NB4 (cell line): ENCODE measurements around the gene MAPRE2.

Experiments
- DNase-seq: peaks from one replicate; pipeline ENCODE4 v3.0.0; 2010; ENCODE audit warnings: low read depth
- H3K4me3 ChIP-seq: one replicate; pipeline ENCODE4 v1.5.1; 2011; ENCODE audit warnings: mild to moderate bottlenecking, low read depth, low read length, moderate library complexity
- MYC ChIP-seq: IDR thresholded peaks from 2 replicates; pipeline ENCODE4 v1.6.1; 2011; ENCODE audit warnings: low read depth, low read length
- POLR2A ChIP-seq: IDR thresholded peaks from 2 replicates; pipeline ENCODE4 v1.6.1; 2011; ENCODE audit warnings: mild to moderate bottlenecking; ENCODE audit not compliant: insufficient read length; ENCODE audit errors: extremely low read depth
- TF ChIP-seq, protein P1 (sequence below): IDR thresholded peaks from 2 replicates; pipeline ENCODE4 v1.6.1; 2011; ENCODE audit warnings: low read depth, low read length
- TF ChIP-seq, protein P2 (sequence below): IDR thresholded peaks from one replicate; pipeline ENCODE4 v1.5.1; 2012; ENCODE audit warnings: low read depth, low read length

Gene MAPRE2

DNA sequence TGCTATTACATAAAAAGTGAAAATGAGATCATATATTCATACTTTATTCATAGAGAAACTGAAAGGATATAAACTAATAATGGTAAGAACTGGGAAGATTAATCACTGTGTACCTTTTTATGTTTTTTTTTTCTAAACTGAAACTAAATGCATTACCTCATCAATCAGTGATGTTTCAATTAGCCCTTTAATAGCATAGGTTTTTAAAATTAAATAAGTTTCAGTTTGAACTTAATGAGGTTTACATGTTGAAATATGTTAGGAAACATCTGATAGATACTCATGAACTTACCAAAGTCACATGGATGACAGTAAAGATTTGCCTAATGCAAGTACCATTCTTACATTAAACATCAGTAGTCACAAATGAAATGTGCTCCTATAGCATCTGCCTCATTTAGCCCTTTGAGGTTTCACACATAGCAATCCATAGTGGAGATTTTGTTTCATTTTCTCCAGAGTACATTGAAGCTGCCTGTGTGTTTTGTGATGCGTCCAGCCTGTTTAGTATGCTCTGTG lies 8.9 kb downstream of the MAPRE2 start:
- peak; percentile 13 for DNase-seq
- no peak overlapping the region for H3K4me3 ChIP-seq
- TF ChIP-seq MYC (no peak), POLR2A (no peak)
- TF ChIP-seq, protein P1, sequence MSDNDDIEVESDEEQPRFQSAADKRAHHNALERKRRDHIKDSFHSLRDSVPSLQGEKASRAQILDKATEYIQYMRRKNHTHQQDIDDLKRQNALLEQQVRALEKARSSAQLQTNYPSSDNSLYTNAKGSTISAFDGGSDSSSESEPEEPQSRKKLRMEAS = no peak
- TF ChIP-seq, protein P2, sequence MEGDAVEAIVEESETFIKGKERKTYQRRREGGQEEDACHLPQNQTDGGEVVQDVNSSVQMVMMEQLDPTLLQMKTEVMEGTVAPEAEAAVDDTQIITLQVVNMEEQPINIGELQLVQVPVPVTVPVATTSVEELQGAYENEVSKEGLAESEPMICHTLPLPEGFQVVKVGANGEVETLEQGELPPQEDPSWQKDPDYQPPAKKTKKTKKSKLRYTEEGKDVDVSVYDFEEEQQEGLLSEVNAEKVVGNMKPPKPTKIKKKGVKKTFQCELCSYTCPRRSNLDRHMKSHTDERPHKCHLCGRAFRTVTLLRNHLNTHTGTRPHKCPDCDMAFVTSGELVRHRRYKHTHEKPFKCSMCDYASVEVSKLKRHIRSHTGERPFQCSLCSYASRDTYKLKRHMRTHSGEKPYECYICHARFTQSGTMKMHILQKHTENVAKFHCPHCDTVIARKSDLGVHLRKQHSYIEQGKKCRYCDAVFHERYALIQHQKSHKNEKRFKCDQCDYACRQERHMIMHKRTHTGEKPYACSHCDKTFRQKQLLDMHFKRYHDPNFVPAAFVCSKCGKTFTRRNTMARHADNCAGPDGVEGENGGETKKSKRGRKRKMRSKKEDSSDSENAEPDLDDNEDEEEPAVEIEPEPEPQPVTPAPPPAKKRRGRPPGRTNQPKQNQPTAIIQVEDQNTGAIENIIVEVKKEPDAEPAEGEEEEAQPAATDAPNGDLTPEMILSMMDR = no peak

DNA sequence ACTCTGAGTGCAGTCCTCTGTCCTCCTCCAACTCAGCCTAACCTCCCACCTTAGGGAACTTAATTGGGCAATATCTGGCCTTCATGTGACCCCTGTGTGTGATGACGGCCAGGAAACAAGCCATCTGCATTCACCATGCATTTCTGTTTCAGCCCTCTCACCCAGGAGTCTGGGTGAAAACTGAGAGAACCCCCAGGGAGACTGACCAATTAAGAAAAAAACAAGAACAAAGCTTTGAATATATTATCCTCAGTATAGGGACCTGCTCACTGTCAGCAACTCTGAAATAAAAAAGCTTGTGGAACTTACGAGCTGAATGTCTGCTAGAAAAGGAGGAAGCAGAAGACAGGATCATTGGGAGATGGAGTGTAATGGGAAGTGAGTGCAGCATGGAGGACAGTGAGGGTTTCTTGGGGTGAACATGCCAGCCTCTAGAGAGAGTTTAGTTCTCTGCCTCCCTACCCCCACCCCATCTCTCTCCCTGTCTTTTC lies 9.5 kb downstream of the MAPRE2 start:
- peak; percentile 72 for DNase-seq
- TF ChIP-seq, protein P1 = no peak
- TF ChIP-seq POLR2A = no peak
- TF ChIP-seq, protein P2 = no peak
- TF ChIP-seq MYC = no peak
- H3K4me3 ChIP-seq = peak overlapping the region; percentile 30

DNA sequence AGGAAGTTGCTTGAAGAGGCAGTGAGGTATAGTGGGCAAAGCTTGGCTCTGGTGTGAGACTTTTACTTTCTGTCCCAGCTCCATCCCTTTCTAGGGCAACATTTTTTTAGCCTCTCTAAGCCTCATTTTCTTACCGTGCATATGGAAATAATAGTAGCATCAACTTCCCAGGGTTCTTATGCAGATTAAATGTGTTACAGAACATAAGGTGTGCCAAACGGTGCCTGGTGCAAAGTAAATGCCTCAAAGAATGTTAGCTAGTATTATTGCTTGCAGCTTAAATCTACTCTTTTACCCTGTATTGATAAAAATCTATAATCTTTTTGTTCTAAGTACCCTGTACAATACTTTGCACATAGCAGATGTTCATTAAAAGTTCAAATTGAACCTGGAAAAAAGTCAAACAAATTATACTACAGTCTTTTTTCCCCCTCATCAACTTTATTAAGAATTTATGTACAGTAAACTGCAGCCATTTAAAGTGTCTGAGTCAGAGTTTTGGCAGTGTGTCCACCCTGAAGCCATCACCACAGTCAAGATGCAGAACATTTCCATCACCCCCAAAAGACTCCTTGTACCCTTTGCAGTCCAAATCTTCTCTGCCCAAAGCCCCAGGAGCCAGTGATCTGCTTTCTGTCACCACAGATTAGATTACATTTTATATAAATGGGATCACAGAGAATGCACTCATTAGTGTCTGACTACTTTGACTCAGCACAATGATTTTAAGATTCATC lies 10.6 kb downstream of the MAPRE2 start:
- no peak overlapping the region for H3K4me3 ChIP-seq
- DNase-seq = no peak
- TF ChIP-seq POLR2A (no peak), MYC (no peak)
- TF ChIP-seq, protein P2 = no peak
- TF ChIP-seq, protein P1 = no peak

DNA sequence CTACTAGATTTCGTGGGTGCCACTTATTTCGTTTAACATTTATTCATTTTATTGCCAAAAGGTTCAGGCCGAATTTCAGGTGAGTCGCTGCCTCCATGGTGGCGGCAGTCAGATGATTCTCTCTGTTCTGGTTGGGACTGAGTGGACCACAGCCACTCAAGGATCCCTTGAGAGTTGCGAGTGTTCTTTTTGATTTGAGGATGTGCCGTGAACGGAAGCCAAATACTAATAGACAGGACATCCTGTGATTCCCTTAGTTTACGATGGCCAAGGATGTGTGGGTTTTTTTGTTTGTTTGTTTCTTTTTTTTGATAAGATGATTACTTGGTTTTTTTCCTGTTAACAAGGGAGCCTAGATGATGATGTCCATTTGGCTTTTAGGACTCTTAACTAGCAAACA lies 13.2 kb downstream of the MAPRE2 start:
- no peak for TF ChIP-seq POLR2A
- TF ChIP-seq, protein P2 = no peak
- TF ChIP-seq, protein P1 = no peak
- no peak for TF ChIP-seq MYC
- no peak for DNase-seq
- H3K4me3 ChIP-seq = no peak overlapping the region

DNA sequence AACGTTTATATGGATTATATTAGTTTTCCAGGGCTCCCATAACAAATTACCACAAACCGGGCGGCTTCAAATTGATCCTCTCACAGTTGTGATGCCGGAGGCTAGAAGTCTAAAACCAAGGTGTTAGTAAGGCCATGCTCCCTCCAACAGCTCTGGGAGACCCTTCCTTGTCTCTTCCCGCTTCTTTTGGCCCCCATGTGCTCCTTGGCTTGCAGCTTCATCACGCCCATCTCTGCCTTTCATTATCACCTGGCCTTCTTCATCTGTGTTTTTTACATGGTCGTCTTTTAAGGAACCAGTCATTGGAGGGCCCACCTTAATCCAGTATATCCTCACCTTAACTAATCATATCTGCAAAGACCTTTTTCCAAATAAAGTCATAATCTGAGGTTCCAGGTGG lies 13.9 kb downstream of the MAPRE2 start:
- TF ChIP-seq, protein P2 = no peak
- no peak overlapping the region for H3K4me3 ChIP-seq
- DNase-seq = no peak
